ENCODE data around the gene CELSR1. TPM values are rescaled to one million over a fixed set of nuclear protein-coding genes. Genes with fewer than 3 reads are reported as not detected.
"Not testable (repeated sequence)": the region's sequence is repeated elsewhere in the genome, so short reads cannot be mapped to it uniquely, and the experiment has no call there.

Gene CELSR1
- total RNA-seq, 1 donor from 2014 or later: 7.6 TPM

DNA sequence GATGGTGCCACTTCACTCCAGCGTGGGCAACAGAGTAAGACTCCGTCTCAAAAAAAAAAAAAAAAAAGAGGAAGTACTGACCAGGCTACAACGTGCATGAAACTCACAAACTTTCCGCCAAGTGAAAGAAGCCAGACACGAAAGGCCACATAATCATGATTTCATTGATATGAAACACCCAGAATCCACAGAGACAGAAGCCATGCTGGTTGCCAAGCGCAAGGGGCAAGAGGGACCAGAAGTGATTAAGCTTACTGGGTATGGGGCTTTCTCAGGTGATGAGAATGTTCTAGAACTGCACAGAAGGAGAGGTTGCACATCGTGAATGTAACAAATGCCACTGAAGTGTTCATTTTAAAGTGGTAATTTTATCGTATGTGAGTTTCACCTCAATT, 60.9 kb downstream of the CELSR1 start:
- DNase-seq (no peak), ATAC-seq (ENCODE audit: poor library complexity) (no peak)
- intact Hi-C loops (cut with DNase I): no loop called here

DNA sequence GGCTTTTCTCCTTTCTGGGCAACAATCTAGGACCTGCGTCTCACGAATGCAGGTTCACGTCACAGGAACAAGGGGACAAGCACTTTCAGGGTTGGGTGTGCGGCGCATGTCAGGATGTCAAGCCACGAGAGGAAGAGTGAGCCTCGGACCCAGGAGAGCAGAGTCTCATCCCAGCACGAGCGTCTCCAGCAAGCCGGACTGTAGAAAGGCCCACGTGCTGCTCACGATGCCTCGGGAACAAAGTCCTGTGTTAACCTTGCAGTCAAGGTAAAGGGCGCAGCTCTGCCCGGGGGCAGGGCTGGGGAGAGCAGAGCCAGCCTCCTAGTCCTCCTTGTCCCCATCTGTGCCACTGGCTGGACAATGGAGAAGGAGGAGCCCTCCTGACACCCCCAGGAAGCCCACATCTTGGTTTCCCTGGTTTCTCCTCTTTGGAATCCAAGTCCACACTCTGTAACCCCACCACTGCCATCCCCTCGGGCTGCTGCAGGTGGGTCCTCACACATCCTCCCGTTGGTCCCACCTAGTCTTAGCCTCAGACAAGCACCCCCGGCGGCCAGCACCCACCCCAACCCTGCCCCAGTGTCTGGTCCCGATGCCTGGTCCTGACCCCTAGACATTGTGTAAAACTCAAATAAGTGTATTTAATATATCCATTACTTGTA, 63.4 kb downstream of the CELSR1 start:
- intact Hi-C loops (cut with DNase I): no loop called here
- DNase-seq: no peak
- no peak for ATAC-seq (ENCODE audit: poor library complexity)

DNA sequence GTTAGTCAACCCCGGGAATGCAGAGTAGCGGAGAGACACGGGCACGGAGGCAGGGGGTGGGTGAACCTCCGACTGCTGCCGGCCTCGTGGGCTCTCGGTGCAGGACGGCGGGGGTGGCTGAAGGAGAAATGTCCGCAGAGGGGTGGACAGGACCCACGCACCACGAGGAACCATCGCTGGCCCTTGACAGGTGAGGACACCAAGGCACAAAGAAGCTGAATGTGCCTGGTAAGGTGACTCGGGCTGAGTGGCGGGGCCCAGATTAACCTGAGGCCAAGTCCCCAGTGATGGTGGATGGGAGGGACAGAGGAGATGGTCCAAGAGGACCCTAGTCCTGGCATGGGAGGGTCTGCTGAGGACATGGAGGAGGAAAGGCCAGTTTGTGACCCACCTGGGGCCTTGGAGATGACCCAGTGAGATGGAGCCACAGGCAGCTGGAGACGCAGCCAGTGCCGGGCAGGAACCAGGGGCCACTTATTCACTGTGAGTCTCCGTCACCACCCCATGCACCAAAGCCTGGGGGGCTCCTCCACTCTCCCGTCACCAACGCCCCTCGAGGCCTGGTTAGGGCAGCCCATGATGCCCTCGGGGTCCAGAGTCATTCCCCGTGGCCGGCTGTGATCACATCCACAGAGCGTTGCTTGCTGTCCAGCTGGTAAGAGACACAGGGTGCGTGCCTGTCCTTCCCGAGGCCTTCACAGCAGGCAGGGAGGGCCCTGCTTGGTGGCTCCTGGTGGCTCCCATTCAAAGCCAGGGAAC, 64.2 kb downstream of the CELSR1 start:
- ATAC-seq (ENCODE audit: poor library complexity): no peak
- DNase-seq: no peak

DNA sequence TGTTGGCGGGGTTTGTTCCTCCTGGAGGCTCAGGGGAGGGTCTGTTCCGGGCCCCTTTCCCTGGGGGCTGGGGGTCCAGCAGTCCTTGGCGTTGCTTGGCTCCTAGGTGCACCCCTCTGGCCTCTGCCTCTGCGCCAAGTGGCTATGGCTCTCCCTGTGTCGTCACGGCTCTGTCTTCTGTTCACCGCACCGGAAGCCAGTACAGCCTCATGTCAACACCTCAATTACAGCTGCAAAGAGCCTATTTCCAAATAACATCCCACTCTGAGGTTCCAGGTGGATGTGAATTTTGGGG, 64.8 kb downstream of the CELSR1 start:
- intact Hi-C loops (cut with DNase I): no loop called here
- DNase-seq (no peak), ATAC-seq (ENCODE audit: poor library complexity) (no peak)

More for the DNA sequence above, 64.2 kb downstream of the CELSR1 start:
- intact Hi-C loops (cut with DNase I): no loop called here

DNA sequence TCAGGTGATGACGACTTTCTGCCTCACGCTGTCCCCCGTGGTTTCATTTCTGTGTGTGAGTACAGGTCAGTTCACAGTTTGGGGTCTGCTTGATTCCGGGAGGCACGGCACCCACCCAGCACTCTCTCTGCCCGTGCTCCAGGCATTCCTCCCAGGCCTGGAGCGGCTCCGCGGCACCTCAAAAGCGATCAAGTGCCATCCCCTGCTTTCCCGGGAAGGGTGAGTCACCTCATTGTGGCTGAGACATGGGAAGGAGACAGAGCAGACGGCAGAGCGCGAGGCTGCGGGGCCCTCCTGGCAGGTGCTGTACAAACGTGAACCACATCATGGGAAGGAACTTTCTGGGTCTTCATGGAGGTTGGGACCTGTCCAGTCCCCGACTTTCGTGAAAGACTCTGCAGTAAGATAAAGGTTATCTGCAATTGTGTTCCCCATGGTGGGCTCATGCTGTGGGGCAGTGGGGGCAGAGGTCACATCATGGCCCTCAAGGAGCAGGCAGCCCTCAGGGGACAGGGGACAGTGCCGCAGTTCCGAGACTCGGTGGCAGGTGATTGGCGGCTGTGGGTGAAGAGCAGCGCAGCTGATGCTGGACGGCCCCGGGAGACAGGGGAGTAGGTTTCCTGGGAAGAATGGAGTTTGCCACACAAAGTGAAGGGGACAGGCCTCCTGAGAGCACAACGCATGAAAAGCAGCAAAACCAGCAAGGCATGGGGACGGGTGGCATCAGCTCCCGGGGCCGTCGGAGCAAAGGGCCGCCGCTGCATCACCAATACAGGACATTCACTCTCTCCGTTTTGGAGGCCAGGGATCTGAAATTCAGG, 65.3 kb downstream of the CELSR1 start:
- intact Hi-C loops (cut with DNase I): no loop called here
- DNase-seq (no peak), ATAC-seq (ENCODE audit: poor library complexity) (no peak)

DNA sequence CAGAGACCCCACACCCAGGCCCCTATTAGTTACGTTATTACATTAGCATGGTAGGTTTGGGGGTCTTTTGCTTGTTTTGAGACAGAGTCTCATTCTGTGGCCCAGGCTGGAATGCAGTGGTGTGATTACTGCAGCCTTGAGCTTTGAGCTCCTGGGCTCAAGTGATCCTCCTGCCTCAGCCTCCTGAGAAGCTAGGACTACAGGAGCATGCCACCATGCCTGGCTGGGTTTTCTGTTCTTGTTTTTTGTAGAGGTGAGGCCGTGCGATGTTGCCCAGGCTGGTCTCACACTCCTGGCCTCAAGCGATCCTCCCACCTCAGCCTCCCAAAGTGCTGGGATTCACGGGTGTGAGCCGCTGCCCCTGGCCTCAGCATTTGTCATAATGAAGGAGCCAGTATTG, 66.1 kb downstream of the CELSR1 start:
- DNase-seq; ATAC-seq (ENCODE audit: poor library complexity); intact Hi-C loops (cut with DNase I): not testable (repeated sequence)

DNA sequence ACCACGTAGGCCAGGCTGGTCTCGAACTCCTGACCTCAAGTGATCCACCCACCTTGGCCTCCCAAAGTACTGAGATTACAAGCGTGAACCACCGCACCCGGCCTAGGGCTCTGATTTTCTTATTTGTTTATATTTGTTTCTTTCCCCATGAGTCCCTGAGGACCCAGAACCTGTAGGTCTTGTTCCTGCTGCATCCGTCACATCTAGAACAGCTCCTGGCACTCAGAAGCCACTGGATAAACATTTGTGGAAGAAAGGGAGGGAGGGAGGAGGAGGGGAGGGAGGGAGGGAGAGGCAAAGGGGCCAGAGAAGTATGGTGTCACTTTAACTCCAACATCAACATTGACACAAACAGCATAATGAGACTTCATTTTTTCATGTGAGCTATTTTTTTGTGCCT, 67.7 kb downstream of the CELSR1 start:
- DNase-seq (no peak), ATAC-seq (ENCODE audit: poor library complexity) (no peak)
- intact Hi-C loops (cut with DNase I): no loop called here

DNA sequence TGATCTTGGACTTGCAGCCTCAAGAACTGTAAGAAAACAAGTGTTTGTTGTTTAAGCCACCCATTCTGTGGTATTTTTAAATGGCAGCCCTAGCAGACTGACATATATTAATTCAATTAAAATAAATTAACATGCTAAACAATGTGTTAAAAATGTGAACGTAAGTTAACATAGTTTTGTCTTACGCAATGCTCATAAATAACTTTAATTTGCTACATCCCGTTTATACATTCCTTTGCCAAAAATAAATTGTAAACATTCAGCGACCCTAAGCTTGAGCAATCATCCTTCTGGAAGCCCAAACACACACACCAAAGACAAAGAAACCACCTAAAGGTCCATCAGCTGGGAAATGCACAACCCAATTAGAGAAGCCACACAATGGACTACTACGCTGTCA, 70.4 kb downstream of the CELSR1 start:
- intact Hi-C loops (cut with DNase I): no loop called here
- no peak for ATAC-seq (ENCODE audit: poor library complexity)
- DNase-seq: no peak

DNA sequence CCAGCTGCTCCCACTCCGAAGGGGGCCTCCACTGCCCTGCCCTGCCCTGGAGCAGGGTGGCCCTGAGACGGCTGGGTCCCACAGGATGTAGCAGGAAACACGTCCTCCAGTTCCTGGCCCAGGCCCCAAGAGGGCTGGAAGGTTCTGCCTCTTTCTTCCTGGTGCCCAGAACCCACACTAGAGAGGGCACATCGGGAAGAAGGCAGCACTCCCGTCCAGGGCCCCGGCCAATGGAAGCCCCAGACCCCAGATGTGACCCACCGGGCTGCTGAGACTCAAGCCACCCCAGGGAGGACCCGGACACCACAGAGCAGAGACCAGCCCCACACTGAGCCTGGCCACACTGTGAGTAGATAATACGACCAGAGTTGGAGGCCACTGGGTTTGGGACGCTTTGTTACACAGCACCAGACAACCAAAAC, 71.2 kb downstream of the CELSR1 start:
- no peak for DNase-seq
- intact Hi-C loops (cut with DNase I): no loop called here
- ATAC-seq (ENCODE audit: poor library complexity): no peak

DNA sequence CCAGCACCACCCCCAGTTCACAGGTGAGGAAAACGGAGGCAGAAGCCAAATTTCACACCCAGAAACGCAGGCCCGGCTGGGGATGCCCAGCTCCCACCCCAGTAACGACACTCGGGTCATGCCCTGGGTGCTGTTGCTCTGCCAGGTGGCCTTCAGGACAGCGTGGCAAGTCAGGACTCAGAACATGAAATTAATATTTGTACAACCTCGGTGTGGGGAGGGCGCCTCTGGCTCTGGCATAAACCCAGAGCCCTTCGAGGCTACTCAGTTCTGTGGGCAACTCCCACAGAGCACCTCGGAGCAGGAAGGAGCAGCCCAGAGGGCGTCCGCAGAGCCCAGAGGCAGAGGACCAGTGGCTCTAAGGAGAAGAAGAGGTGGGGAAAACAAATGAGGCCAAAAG, 71.6 kb downstream of the CELSR1 start:
- intact Hi-C loops (cut with DNase I): no loop called here
- ATAC-seq (ENCODE audit: poor library complexity): no peak
- DNase-seq: no peak

DNA sequence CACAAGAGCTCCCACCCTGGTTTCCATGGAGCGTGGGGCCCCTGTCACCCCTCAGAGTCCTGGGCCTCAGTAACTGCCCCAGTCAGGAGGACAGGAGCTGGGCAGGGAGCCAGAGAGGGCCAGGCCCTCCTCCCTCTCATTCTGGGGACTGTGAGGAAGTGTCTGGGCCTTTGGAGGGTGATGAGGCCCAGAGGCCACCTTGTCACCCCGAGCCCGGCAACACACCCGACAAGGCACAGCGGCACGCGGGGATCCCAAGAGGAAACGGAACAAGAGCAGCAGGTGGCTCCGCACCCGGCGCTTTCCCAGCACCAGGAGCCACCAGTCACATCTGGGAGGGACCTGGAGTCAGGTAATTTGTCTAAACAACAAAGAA, 72.1 kb downstream of the CELSR1 start:
- DNase-seq: no peak
- intact Hi-C loops (cut with DNase I): no loop called here
- peak; percentile 68 for ATAC-seq (ENCODE audit: poor library complexity)

DNA sequence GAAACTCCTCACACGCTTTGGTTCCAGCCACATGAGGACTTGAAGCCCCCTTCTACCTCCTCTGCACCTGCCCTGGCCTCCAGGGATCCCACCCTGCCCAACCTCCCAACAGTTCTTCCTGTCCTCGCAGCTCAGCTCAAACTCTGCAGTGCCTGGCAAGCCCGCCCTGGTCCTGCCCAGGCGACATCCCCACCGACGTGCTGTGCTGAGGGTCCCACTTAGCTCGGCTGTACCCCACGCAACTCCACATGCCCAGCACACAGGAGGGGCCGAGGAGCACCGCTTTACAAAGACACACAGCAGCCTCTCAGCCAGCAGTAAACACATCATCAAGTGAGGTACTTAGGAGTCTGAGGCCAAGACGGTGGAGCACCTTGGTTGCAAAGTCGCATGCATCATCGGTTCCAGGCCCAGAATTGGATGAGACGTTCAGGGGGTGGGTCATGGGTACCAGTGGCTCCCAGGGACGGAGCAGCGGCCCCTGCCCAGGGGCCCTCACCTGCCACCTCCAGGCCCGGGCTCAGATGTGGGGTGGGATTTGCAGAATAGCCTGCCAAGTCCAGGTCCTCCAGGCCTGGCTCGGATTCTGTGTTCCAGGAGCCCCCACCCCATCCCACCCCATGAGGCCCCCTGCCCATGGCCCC, 72.6 kb downstream of the CELSR1 start:
- intact Hi-C loops (cut with DNase I): no loop called here
- ATAC-seq (ENCODE audit: poor library complexity) (no peak), DNase-seq (no peak)

DNA sequence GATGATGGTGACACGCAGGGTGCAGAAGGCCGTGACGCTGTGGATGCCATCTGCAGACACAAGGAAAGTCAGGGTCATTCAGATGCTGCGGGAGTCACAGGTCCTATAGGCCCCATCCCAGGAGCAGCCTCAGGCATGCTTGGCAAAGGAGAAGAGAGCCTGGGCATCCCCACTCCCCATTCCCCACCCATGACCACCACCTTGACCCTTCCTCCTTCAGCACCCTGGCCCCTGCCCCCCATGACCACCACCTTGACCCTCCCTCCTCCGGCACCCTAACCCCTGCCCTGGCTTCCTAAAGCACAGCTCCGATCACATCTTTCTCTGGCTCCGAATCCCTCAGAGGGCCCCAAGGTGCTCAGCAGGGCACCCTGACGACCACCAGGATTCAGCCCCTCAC, 73.1 kb downstream of the CELSR1 start:
- intact Hi-C loops (cut with DNase I): no loop called here
- ATAC-seq (ENCODE audit: poor library complexity): no peak
- DNase-seq: no peak

DNA sequence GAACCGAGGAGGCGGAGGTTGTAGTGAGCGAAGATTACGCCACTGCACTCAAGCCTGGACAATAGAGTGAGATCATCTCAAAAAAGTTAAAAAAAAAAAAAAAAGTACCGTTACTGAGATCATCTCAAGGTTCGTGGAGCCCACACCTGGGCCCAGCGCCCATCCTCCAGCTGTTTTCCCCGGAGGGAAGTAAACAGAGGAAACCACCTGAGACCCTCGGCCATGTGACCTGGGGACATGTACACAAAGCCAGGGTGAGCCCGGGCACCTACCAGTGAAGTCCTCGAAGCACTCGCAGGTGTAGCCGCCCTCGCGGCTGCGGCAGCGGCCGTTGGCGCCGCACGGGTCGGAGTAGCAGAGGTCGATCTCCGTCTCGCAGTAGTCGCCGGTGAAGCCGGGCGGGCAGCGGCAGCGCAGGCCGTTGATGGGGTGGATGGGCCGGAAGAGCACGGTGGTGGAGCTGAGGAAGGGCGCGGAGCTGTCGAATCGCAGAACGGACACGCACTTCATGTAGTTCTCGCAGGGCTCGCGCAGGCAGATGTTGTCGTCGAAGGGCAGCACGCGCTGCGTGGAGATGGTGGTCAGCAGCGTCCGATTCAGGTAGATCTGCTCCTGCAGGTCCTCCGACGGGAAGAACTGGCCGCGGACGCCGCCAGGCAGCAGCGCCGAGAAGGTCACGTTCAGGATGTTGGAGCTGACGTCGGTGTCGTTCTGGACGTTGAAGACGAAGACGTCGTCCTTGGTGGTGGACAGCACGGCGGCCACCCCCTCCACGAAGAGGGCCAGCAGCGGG, 73.8 kb downstream of the CELSR1 start:
- DNase-seq: no peak
- ATAC-seq (ENCODE audit: poor library complexity): no peak
- intact Hi-C loops (cut with DNase I): no loop called here

DNA sequence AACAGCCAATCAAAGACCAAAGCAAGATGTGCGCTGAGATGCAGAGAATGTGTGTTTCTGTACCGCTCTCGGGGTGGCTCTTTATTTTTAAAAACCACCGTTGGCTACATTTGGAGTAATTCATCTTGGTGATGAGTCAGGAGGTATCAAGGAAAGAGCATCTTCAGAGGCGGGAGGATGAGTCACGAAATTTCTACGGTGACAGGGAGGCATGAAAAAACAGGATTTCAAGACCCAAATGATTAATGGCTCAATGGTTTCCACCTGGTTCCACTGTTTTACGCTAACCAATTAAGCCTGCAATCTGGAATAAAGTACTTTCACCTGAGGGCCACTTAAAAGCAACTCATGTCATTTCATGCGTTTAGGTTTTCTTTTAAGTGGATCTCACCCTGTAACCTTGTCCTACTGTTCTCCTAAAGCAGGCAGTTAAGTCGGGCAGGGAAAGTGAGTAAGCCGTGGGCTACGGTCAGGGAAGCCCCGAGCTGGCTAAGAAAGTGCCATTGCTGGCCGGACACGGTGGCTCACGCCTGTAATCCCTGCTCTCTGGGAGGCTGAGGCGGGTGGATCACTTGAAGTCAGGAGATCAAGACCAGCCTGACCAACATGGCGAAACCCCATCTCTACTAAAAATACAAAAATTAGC, 74.6 kb downstream of the CELSR1 start:
- ATAC-seq (ENCODE audit: poor library complexity) (no peak), DNase-seq (no peak)
- intact Hi-C loops (cut with DNase I): no loop called here

DNA sequence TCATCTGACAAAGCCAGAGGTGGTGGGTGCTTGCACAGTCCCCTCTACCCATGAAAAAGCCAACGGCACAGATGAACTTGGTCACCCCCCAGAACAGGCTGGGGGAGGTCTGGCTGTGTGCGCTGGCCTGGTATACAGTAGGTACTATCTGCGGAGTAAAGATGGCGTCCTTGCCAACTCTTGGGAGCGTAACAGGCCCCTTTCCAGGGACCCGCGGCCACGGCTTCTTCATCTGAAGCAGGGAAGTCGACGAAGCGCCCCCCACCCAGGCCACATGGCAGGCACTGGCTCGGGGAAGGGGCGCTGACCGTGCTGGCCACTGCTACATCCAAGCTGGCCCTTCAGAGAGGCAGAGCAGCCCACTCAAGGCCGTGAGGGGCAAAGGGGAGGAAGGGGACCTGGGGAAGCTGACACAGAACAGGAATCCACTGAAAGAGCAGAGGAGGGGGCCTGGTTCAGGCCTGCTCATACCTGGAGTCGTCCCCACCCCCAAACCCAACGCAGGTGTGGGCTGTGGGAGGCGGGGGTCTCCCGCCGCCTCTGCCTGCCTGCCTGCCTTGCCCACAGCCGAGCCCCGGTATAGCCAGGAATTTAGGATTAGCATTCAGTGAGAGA, 75.7 kb downstream of the CELSR1 start:
- ATAC-seq (ENCODE audit: poor library complexity): no peak
- intact Hi-C loops (cut with DNase I): no loop called here

DNA sequence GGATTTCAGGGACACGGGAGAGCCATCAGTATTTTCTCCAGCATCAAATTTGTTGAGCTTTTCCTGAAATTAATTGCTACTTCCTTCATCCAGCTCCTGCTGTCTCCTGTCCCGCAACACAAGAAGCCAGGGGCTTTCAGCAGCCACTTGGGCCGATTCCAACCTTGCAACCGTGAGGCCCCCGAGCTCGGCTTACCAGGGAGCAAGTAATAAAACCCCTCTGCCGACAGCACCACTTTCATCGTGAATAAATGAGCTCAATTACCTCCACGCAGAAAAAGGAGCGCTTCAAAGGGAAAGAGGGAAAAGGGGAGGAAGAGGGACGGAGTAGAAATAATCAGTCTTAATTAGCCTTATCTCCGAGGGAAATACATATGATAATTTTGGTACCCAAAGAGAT, 76.6 kb downstream of the CELSR1 start:
- no peak for ATAC-seq (ENCODE audit: poor library complexity)
- no peak for DNase-seq
- intact Hi-C loops (cut with DNase I): no loop called here

More for the DNA sequence above, 75.7 kb downstream of the CELSR1 start:
- no peak for DNase-seq
